Measurements from ENCODE around the gene EOLA1. TPM values are rescaled to one million over a fixed set of nuclear protein-coding genes. Genes with fewer than 3 reads are reported as not detected.
"Not testable (repeated sequence)": the region's sequence is repeated elsewhere in the genome, so short reads cannot be mapped to it uniquely, and the experiment has no call there.

EOLA1 gene
- total RNA-seq, 1 donor from 2014 or later: 18.1 TPM

- H3K36me3 Mint-ChIP-seq (ENCODE audit: unreplicated experiment): peaks cover 2% of the 10 kb centered on the region
- TF ChIP-seq CTCF (IDR thresholded peaks at IDR 0.05): no peak
- H3K27ac Mint-ChIP-seq (ENCODE audit: unreplicated experiment): peak overlapping the region; percentile 99
- H3K9me3 Mint-ChIP-seq (ENCODE audit: unreplicated experiment): no peaks in the 10 kb centered on the region
- H3K27me3 Mint-ChIP-seq (ENCODE audit: unreplicated experiment): no peaks in the 10 kb centered on the region
- H3K4me1 Mint-ChIP-seq (ENCODE audit: unreplicated experiment): peaks cover 2% of the 10 kb centered on the region
- peak overlapping the region; percentile 86 for H3K4me3 Mint-ChIP-seq (ENCODE audit: unreplicated experiment)
- no peak for DNase-seq (ENCODE audit: extremely low spot score, unreplicated experiment)
These were observed 772 bp downstream of the EOLA1 start for GRCh38 chrX:149541521-149542047.

DNA sequence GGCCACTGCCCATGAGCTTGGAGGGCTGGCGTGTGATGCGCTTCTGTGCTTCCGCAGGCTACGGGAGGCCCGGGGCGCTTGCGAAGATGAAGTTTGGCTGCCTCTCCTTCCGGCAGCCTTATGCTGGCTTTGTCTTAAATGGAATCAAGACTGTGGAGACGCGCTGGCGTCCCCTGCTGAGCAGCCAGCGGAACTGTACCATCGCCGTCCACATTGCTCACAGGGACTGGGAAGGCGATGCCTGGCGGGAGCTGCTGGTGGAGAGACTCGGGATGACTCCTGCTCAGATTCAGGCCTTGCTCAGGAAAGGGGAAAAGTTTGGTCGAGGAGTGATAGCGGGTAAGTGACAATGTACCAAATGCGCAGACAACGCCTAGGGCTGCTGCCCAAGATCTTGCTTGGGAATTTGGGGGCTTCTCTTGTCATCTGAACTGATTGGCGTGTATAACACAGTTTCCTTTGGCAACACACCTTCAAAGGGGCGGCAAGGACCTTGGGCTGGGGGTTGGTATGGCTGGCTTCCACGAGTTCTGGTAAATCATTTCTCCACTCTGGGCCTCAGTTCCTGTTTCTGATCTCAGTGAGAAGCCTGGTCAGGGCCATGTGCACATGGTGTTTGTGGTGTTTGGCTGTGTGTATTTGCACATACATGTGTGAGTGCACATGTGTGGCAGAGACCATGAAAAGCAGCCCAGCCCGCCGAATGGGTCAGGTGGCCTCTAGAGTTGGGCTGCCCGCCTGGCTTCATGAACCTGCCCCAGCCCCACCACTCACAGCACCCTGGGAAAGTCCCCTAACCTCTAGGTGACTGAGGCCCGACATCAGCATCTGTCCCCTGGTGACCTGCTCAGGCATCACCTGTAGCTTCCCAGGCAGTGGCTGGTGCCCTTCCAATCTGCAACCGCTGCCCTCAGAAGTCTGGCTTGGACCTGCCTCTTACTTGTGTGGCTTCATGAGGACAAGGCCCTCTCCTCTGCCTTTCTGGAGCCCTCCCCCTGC, 5.0 kb downstream of the EOLA1 start:
- not testable (repeated sequence) for H3K27ac Mint-ChIP-seq (ENCODE audit: unreplicated experiment); H3K27me3 Mint-ChIP-seq (ENCODE audit: unreplicated experiment); DNase-seq (ENCODE audit: extremely low spot score, unreplicated experiment); H3K4me1 Mint-ChIP-seq (ENCODE audit: unreplicated experiment); H3K4me3 Mint-ChIP-seq (ENCODE audit: unreplicated experiment); H3K9me3 Mint-ChIP-seq (ENCODE audit: unreplicated experiment); H3K36me3 Mint-ChIP-seq (ENCODE audit: unreplicated experiment)

DNA sequence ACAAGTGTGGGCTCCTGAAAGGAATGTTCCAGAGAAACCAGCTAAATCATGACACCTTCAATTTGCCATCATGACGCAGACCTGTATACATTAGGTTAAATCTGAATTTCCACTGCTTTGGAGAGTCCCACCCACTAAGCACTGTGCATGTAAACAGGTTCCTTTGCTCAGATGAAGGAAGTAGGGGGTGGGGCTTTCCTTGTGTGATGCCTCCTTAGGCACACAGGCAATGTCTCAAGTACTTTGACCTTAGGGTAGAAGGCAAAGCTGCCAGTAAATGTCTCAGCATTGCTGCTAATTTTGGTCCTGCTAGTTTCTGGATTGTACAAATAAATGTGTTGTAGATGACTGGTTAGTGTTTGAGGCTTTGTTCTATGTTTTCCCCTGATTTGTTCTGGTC, 6.2 kb downstream of the EOLA1 start:
- not testable (repeated sequence) for H3K9me3 Mint-ChIP-seq (ENCODE audit: unreplicated experiment); H3K36me3 Mint-ChIP-seq (ENCODE audit: unreplicated experiment); H3K4me3 Mint-ChIP-seq (ENCODE audit: unreplicated experiment); H3K27ac Mint-ChIP-seq (ENCODE audit: unreplicated experiment); DNase-seq (ENCODE audit: extremely low spot score, unreplicated experiment); H3K4me1 Mint-ChIP-seq (ENCODE audit: unreplicated experiment); H3K27me3 Mint-ChIP-seq (ENCODE audit: unreplicated experiment)

GRCh38 chrX:149547782-149548181, 7.0 kb downstream of the EOLA1 start:
- H3K27me3 Mint-ChIP-seq (ENCODE audit: unreplicated experiment); H3K4me3 Mint-ChIP-seq (ENCODE audit: unreplicated experiment); H3K4me1 Mint-ChIP-seq (ENCODE audit: unreplicated experiment): not testable (repeated sequence)

DNA sequence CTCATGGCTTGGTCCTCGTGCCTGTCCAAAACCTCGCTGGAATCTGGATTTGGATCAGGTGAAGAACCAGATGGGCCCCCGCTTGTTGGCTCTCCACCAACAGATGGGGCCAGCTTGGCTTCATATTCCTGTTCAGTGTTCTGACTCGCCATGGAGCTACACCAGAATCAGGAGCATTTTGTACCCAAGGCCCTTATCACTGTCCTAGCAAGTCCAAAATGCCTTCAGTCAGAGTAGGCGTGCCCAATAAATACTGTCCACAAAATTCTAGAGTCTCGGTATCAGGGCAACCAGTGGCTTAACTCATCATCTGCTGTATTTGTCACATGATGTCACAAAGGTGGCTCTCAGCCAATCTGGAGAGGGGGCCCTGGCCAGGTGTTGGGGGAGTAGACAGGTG, 8.9 kb downstream of the EOLA1 start, which contains the start of gene HSFX3:
TSS of gene HSFX3 (minus strand) at position 224 of the 400 bp plus-strand sequence. CDS start at position 152, 72 bp downstream.
- H3K4me3 Mint-ChIP-seq (ENCODE audit: unreplicated experiment); DNase-seq (ENCODE audit: extremely low spot score, unreplicated experiment); H3K27ac Mint-ChIP-seq (ENCODE audit: unreplicated experiment); H3K27me3 Mint-ChIP-seq (ENCODE audit: unreplicated experiment); H3K4me1 Mint-ChIP-seq (ENCODE audit: unreplicated experiment); H3K9me3 Mint-ChIP-seq (ENCODE audit: unreplicated experiment); H3K36me3 Mint-ChIP-seq (ENCODE audit: unreplicated experiment): not testable (repeated sequence)

More at GRCh38 chrX:149547782-149548181, 7.0 kb downstream of the EOLA1 start:
- H3K36me3 Mint-ChIP-seq (ENCODE audit: unreplicated experiment); H3K27ac Mint-ChIP-seq (ENCODE audit: unreplicated experiment); DNase-seq (ENCODE audit: extremely low spot score, unreplicated experiment); H3K9me3 Mint-ChIP-seq (ENCODE audit: unreplicated experiment): not testable (repeated sequence)

DNA sequence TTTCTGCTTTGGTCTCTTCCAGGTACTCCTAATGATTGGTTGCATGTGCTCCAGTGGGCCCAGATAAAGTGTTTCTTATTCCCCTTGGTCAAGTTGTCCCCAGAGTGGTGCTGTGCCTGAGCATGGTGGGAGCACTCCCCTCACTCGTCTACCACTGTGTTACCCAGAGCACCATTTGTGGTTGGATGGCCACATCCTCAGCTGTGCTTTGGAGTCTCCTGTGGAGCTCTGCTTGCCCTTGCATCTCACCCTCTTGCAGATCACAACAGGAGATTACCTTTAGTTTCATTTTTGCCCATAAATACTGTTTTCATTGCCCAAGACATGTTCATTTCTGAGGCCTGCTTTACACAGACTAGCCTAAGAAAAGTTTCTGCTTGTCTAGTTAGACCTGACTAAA, 9.6 kb downstream of the EOLA1 start:
- not testable (repeated sequence) for DNase-seq (ENCODE audit: extremely low spot score, unreplicated experiment); H3K4me1 Mint-ChIP-seq (ENCODE audit: unreplicated experiment); H3K36me3 Mint-ChIP-seq (ENCODE audit: unreplicated experiment); H3K27ac Mint-ChIP-seq (ENCODE audit: unreplicated experiment); H3K4me3 Mint-ChIP-seq (ENCODE audit: unreplicated experiment); H3K27me3 Mint-ChIP-seq (ENCODE audit: unreplicated experiment); H3K9me3 Mint-ChIP-seq (ENCODE audit: unreplicated experiment)

- H3K4me1 Mint-ChIP-seq (ENCODE audit: unreplicated experiment); H3K27me3 Mint-ChIP-seq (ENCODE audit: unreplicated experiment); H3K36me3 Mint-ChIP-seq (ENCODE audit: unreplicated experiment); H3K4me3 Mint-ChIP-seq (ENCODE audit: unreplicated experiment); DNase-seq (ENCODE audit: extremely low spot score, unreplicated experiment); H3K27ac Mint-ChIP-seq (ENCODE audit: unreplicated experiment); H3K9me3 Mint-ChIP-seq (ENCODE audit: unreplicated experiment): not testable (repeated sequence)
These were observed 10.6 kb downstream of the EOLA1 start for GRCh38 chrX:149551245-149551938.

- H3K36me3 Mint-ChIP-seq (ENCODE audit: unreplicated experiment); H3K4me1 Mint-ChIP-seq (ENCODE audit: unreplicated experiment); H3K9me3 Mint-ChIP-seq (ENCODE audit: unreplicated experiment); H3K27me3 Mint-ChIP-seq (ENCODE audit: unreplicated experiment); DNase-seq (ENCODE audit: extremely low spot score, unreplicated experiment); H3K27ac Mint-ChIP-seq (ENCODE audit: unreplicated experiment); H3K4me3 Mint-ChIP-seq (ENCODE audit: unreplicated experiment): not testable (repeated sequence)
These were observed 11.1 kb downstream of the EOLA1 start for GRCh38 chrX:149551939-149552248.

DNA sequence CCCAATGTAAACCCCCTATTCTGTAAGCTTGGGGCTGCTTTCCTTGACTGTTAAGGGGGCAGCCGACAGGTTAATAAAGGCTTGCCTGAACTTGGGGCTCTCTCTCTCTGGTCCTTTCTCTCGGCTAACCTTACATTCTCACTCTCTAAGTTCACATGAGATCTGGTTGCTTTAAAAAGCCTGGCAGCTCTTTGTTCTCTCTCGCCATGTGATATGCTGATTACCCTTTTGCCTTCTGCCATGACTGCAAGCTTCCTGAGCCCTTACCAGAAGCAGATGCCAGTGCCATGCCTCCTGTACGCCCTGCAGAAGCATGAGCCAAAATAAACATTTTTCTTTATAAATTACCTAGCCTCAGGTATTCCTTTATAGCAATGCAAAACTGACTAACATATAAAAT, 14.4 kb downstream of the EOLA1 start:
- not testable (repeated sequence) for DNase-seq (ENCODE audit: extremely low spot score, unreplicated experiment); H3K4me1 Mint-ChIP-seq (ENCODE audit: unreplicated experiment)

More for the DNA sequence above, 14.4 kb downstream of the EOLA1 start:
- H3K9me3 Mint-ChIP-seq (ENCODE audit: unreplicated experiment); H3K27ac Mint-ChIP-seq (ENCODE audit: unreplicated experiment); H3K4me3 Mint-ChIP-seq (ENCODE audit: unreplicated experiment); H3K27me3 Mint-ChIP-seq (ENCODE audit: unreplicated experiment); H3K36me3 Mint-ChIP-seq (ENCODE audit: unreplicated experiment): not testable (repeated sequence)
